Kidney (tissue), 14 donors: ENCODE data around the gene SLC25A36. TPM values are rescaled to one million over a fixed set of nuclear protein-coding genes. Genes with fewer than 3 reads are reported as not detected.

Experiments used
- DNase-seq, 5 donors: peaks; one replicate each; pipeline ENCODE4 v3.0.0-alpha.2; 2013 to 2020
- FAIRE-seq: peaks from 2 replicates; lab custom pipeline; 2012; peaks lifted over from hg19 to GRCh38; lab: Jason Lieb, UNC
- H3K27ac ChIP-seq, 2 donors: one replicate each; pipeline ENCODE4 v1.7.0; 2013; ENCODE audit warnings: low read depth in 2 of 2, low read length in 2 of 2, inconsistent platforms in 1 of 2
- H3K27me3 ChIP-seq: one replicate; pipeline ENCODE4 v1.7.1; 2013; ENCODE audit warnings: low read length, inconsistent platforms; ENCODE audit not compliant: control insufficient read depth, insufficient read depth
- H3K36me3 ChIP-seq, 3 donors: one replicate each; pipeline versions ENCODE4 v1.7.0 to v1.7.1; 2013; ENCODE audit warnings: low read length in 3 of 3, control low read depth in 1 of 3, inconsistent platforms in 1 of 3; ENCODE audit not compliant: insufficient read depth in 3 of 3, control insufficient read depth in 2 of 3
- H3K4me1 ChIP-seq, 3 donors: one replicate each; pipeline versions ENCODE4 v1.7.0 to v1.7.1; 2013; ENCODE audit warnings: low read length in 3 of 3, inconsistent platforms in 1 of 3, low read depth in 1 of 3; ENCODE audit not compliant: control insufficient read depth in 2 of 3, insufficient read depth in 2 of 3
- H3K4me3 ChIP-seq, 3 donors: one replicate each; pipeline versions ENCODE4 v1.7.0 to v1.8.1; 2013; ENCODE audit warnings: low read length in 3 of 3, control low read depth in 1 of 3, inconsistent platforms in 1 of 3
- H3K9ac ChIP-seq, 3 donors: one replicate each; pipeline versions ENCODE4 v1.7.0 to v1.7.1; 2013; ENCODE audit warnings: low read length in 3 of 3, control low read depth in 1 of 3, inconsistent platforms in 1 of 3
- H3K9me3 ChIP-seq, 3 donors: one replicate each; pipeline versions ENCODE4 v1.7.0 to v1.7.1; 2013; ENCODE audit warnings: low read length in 3 of 3, control low read depth in 1 of 3, inconsistent platforms in 1 of 3; ENCODE audit not compliant: control insufficient read depth in 2 of 3, insufficient read depth in 1 of 3
- CTCF ChIP-seq: IDR thresholded peaks from 3 replicates; pipeline ENCODE4 v1.5.1; 2012; ENCODE audit warnings: mild to moderate bottlenecking, moderate library complexity, borderline replicate concordance; ENCODE audit not compliant: insufficient read depth; ENCODE audit errors: extremely low read depth
- intact Hi-C: fragments of 100-400 bp; cut with DNase I; formaldehyde crosslinking; loops from one replicate; pipeline ENCODE4 v1.11.1; 2022
- polyA plus RNA-seq: library from polyadenylated mRNA; stranded (reverse); fragments of 350-450 nt; fragmentation: Illumina TruSeq; extraction: RNeasy Lipid Tissue Mini Kit (QIAGEN cat#74804); gene quantifications from one replicate; pipeline ENCODE4 v1.2.3, GENCODE V29; 2014; ENCODE audit warnings: low read depth, low replicate concordance; ENCODE audit not compliant: insufficient read depth
- total RNA-seq: library from RNA; stranded (reverse); fragmentation: NEBNext Ultra II Directional; extraction: Animal tissue kit (Norgen Biotek cat#: 25700); gene quantifications from one replicate; pipeline ENCODE4 v1.2.1, GENCODE V29; 2021
- donor health status: control.
- donor health status: control.
- donor health status: control.
- donor health status: control.
- donor health status: control.
- donor health status: DM: yes; HTN: yes; CAD: no.
- donor health status: Normal renal cell carcinoma (clear cell type).

SLC25A36 gene
- total and polyA plus RNA-seq, 2 donors from 2014 or later = 20.0 to 78.1 TPM

GRCh38 chr3:140941090-140941433 is 574 bp upstream of the SLC25A36 start:
- H3K4me3 ChIP-seq = peak overlapping the region; percentile 62 to 92 (median 83)
- FAIRE-seq = no peak

GRCh38 chr3:140942221-140943104 is 827 bp downstream of the SLC25A36 start:
- TF ChIP-seq CTCF = no peak
- Histone ChIP-seq H3K9ac (peak overlapping the region; percentile 75 to 94 (median 92)), H3K9me3 (no peaks in the 10 kb centered on the region), H3K4me3 (peak overlapping the region; percentile 79 to 92 (median 83)), H3K36me3 (peaks cover 0 to 3% (median 0%) of the 10 kb centered on the region in 3 donors), H3K27ac (peak overlapping the region; percentile 96 to 97), H3K27me3 (no peaks in the 10 kb centered on the region), H3K4me1 (peaks cover 0 to 26% (median 3%) of the 10 kb centered on the region in 3 donors)
- DNase-seq = peak; percentile 82 to 91 (median 87)
- intact Hi-C loops = no loop called here
- no peak for FAIRE-seq

More at GRCh38 chr3:140941090-140941433, 574 bp upstream of the SLC25A36 start:
- TF ChIP-seq CTCF = no peak
- intact Hi-C loops = no loop called here
- H3K27me3 ChIP-seq = no peaks in the 10 kb centered on the region
- peaks cover 0 to 17% (median 3%) of the 10 kb centered on the region in 3 donors for H3K4me1 ChIP-seq
- H3K9ac ChIP-seq = peak overlapping the region in 2 of 3 donors; percentile 48 to 49
- DNase-seq = no peak
- H3K9me3 ChIP-seq = no peaks in the 10 kb centered on the region
- H3K36me3 ChIP-seq = no peaks in the 10 kb centered on the region
- H3K27ac ChIP-seq = peak overlapping the region; percentile 62 to 96

- H3K9ac ChIP-seq = peak overlapping the region in 2 of 3 donors; percentile 7 to 92
- FAIRE-seq = no peak
- intact Hi-C loops = no loop called here
These were observed 2.3 kb downstream of the SLC25A36 start for GRCh38 chr3:140943781-140944552.

More at GRCh38 chr3:140943781-140944552, 2.3 kb downstream of the SLC25A36 start:
- TF ChIP-seq CTCF = no peak
- peak overlapping the region; percentile 17 to 83 (median 79) for H3K4me3 ChIP-seq
- H3K27ac ChIP-seq = peak overlapping the region; percentile 1 to 2
- no peaks in the 10 kb centered on the region for H3K9me3 ChIP-seq
- H3K36me3 ChIP-seq = peaks cover 0 to 3% (median 0%) of the 10 kb centered on the region in 3 donors
- peak in 1 of 5 donors; percentile 26 for DNase-seq
- no peaks in the 10 kb centered on the region for H3K27me3 ChIP-seq
- H3K4me1 ChIP-seq = peaks cover 0 to 31% (median 3%) of the 10 kb centered on the region in 3 donors
